K562 (cell line): ENCODE data around the gene GPR78. TPM values are rescaled to one million over a fixed set of nuclear protein-coding genes. Genes with fewer than 3 reads are reported as not detected.

Experiments used
- CREBBP ChIP-seq: IDR thresholded peaks from one replicate; pipeline ENCODE4 v1.6.1; 2012; ENCODE audit warnings: low read depth, mild to moderate bottlenecking, control low read depth, inconsistent platforms, low read length
- ELK1 ChIP-seq: sonication (generic); formaldehyde crosslinking; IDR thresholded peaks from 2 replicates; pipeline ENCODE4 v1.8.1; 2022; ENCODE audit warnings: missing genetic modification reagents
- EWSR1 ChIP-seq: fragments of 450-650 bp; IDR thresholded peaks from 2 replicates; pipeline ENCODE4 v1.6.1; 2018; ENCODE audit warnings: borderline replicate concordance, mild to moderate bottlenecking, low read depth, moderate library complexity; ENCODE audit not compliant: partially characterized antibody
- HDAC8 ChIP-seq: fragments of 450-650 bp; IDR thresholded peaks from 2 replicates; pipeline ENCODE4 v1.6.1; 2016; ENCODE audit warnings: mild to moderate bottlenecking, missing genetic modification characterization, moderate library complexity, missing compliant biosample characterization
- HNRNPL ChIP-seq: fragments of 200-400 bp; formaldehyde crosslinking; IDR thresholded peaks from 2 replicates; pipeline ENCODE4 v1.6.1; 2017; ENCODE audit warnings: low read depth, mild to moderate bottlenecking, low read length
- ILK ChIP-seq: fragments of 450-650 bp; IDR thresholded peaks from 2 replicates; pipeline ENCODE4 v1.6.1; 2016; ENCODE audit warnings: missing genetic modification characterization, low read depth, mild to moderate bottlenecking, missing compliant biosample characterization, moderate library complexity, borderline replicate concordance
- MTF1 ChIP-seq: fragments of 250-450 bp; sonication (Bioruptor Pico); IDR thresholded peaks from 2 replicates; pipeline ENCODE4 v1.9.0; 2021; ENCODE audit warnings: moderate library complexity, mild to moderate bottlenecking, inconsistent platforms, borderline replicate concordance
- NCOR1 ChIP-seq: fragments of 450-650 bp; IDR thresholded peaks from 2 replicates; pipeline ENCODE4 v1.6.1; 2016; ENCODE audit warnings: mild to moderate bottlenecking, moderate library complexity
- PCBP2 ChIP-seq: fragments of 200-400 bp; formaldehyde crosslinking; IDR thresholded peaks from 2 replicates; pipeline ENCODE4 v1.6.1; 2018; ENCODE audit warnings: low read length, low read depth, mild to moderate bottlenecking, moderate library complexity; ENCODE audit not compliant: poor library complexity, severe bottlenecking
- TARDBP ChIP-seq: fragments of 450-650 bp; IDR thresholded peaks from 2 replicates; pipeline ENCODE4 v1.6.1; 2016
- TCF7L2 ChIP-seq: fragments of 150-350 bp; IDR thresholded peaks from 2 replicates; pipeline ENCODE4 v1.6.1; 2016; ENCODE audit warnings: low read depth, mild to moderate bottlenecking, low read length, moderate library complexity
- XRCC4 ChIP-seq: IDR thresholded peaks from one replicate; pipeline ENCODE4 v1.6.1; 2011; ENCODE audit not compliant: insufficient read depth, insufficient read length; ENCODE audit errors: extremely low read depth
- YY1 ChIP-seq, 3 experiments: IDR thresholded peaks; 2 replicates each; pipeline ENCODE4 v1.6.1; 2011; ENCODE audit warnings: low read length in 2 of 3, mild to moderate bottlenecking in 2 of 3, moderate library complexity in 2 of 3, borderline replicate concordance in 1 of 3, control low read depth in 1 of 3, low read depth in 1 of 3; ENCODE audit not compliant: insufficient read depth in 3 of 3, insufficient replicate concordance in 2 of 3, control insufficient read depth in 1 of 3, insufficient read length in 1 of 3; ENCODE audit errors: extremely low read depth in 1 of 3
- ZNF518B ChIP-seq: fragments of 250-450 bp; sonication (Bioruptor Pico); IDR thresholded peaks from 2 replicates; pipeline ENCODE4 v1.5.0; 2021; ENCODE audit warnings: mild to moderate bottlenecking, moderate library complexity
- polyA plus RNA-seq, 8 experiments: library from polyadenylated mRNA; depleted of rRNA in 4 of 8; stranded (reverse) in 5 of 8; unstranded in 3 of 8; fragments of >200 nt; fragmentation: Nextera tagmentation in 2 of 8; fragmentation: Illumina TruSeq in 1 of 8; extraction: Ambion mirVana in 2 of 8; extraction: Trizol in 1 of 8; gene quantifications; 2 replicates each; pipeline versions ENCODE4 v1.2.1 to v1.2.3, GENCODE V29; 2011 to 2014; ENCODE audit warnings: inconsistent platforms in 1 of 8, missing spikeins in 1 of 8
- total RNA-seq, 7 experiments: library from RNA; depleted of rRNA in 6 of 7; stranded (reverse); fragments of >200 nt in 6 of 7; fragmentation: Illumina TruSeq in 2 of 7; extraction: Trizol in 2 of 7; gene quantifications; 2 replicates each; pipeline versions ENCODE4 v1.2.1 to v1.2.3, GENCODE V29; 2011 to 2021; ENCODE audit warnings: low replicate concordance in 1 of 7
- TF ChIP-seq, protein P1 (sequence below), 2 experiments: IDR thresholded peaks; 2 replicates each; pipeline ENCODE4 v1.6.1; 2011; ENCODE audit warnings: borderline replicate concordance in 1 of 2, control low read depth in 1 of 2, low read depth in 1 of 2, low read length in 1 of 2, mild to moderate bottlenecking in 1 of 2, mixed read lengths in 1 of 2, moderate library complexity in 1 of 2; ENCODE audit not compliant: insufficient read depth in 1 of 2, insufficient read length in 1 of 2, poor library complexity in 1 of 2, severe bottlenecking in 1 of 2; ENCODE audit errors: extremely low read depth in 1 of 2
- TF ChIP-seq, protein P2 (sequence below): sonication (generic); formaldehyde crosslinking; IDR thresholded peaks from 2 replicates; pipeline ENCODE4 v1.8.0; 2022; ENCODE audit warnings: missing genetic modification reagents, mild to moderate bottlenecking, moderate library complexity, borderline replicate concordance
- TF ChIP-seq, protein P3 (sequence below): fragments of 250-450 bp; sonication (Bioruptor Pico); IDR thresholded peaks from 2 replicates; pipeline ENCODE4 v1.8.0; 2022; ENCODE audit warnings: inconsistent platforms, mild to moderate bottlenecking, moderate library complexity, borderline replicate concordance

GPR78 gene
- total and polyA plus RNA-seq, 9 of the 15 experiments (the other 6 are each of a cell fraction or from before 2014, with no cell fraction given): 0.04 to 0.13 (median 0.07) TPM; not detected in 4

GRCh38 chr4:8547108-8547911 is 32.9 kb upstream of the GPR78 start (continued):
- TF ChIP-seq MTF1 (CRISPR knock-in tag) (no peak), NCOR1 (no peak), PCBP2 (no peak), EWSR1 (no peak), YY1 (IDR thresholded peaks at IDR 0.05; ENCODE audit: borderline replicate concordance in 1 of 3, control insufficient read depth in 1 of 3, extremely low read depth in 1 of 3, insufficient read depth in 3 of 3, insufficient read length in 1 of 3, insufficient replicate concordance in 2 of 3, low read depth in 1 of 3, low read length in 2 of 3) (no peak), HDAC8 (tag) (no peak), ELK1 (CRISPR knock-in tag) (no peak), ZNF518B (no peak), HNRNPL (no peak), XRCC4 (no peak), TARDBP (no peak), CREBBP (no peak), ILK (tag) (no peak), TCF7L2 (no peak)
- TF ChIP-seq, protein P1, sequence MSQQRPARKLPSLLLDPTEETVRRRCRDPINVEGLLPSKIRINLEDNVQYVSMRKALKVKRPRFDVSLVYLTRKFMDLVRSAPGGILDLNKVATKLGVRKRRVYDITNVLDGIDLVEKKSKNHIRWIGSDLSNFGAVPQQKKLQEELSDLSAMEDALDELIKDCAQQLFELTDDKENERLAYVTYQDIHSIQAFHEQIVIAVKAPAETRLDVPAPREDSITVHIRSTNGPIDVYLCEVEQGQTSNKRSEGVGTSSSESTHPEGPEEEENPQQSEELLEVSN (IDR thresholded peaks at IDR 0.05; ENCODE audit: borderline replicate concordance in 1 of 2, extremely low read depth in 1 of 2, insufficient read depth in 1 of 2, insufficient read length in 1 of 2, low read depth in 1 of 2, low read length in 1 of 2, poor library complexity in 1 of 2, severe bottlenecking in 1 of 2): no peak
- TF ChIP-seq, protein P2, sequence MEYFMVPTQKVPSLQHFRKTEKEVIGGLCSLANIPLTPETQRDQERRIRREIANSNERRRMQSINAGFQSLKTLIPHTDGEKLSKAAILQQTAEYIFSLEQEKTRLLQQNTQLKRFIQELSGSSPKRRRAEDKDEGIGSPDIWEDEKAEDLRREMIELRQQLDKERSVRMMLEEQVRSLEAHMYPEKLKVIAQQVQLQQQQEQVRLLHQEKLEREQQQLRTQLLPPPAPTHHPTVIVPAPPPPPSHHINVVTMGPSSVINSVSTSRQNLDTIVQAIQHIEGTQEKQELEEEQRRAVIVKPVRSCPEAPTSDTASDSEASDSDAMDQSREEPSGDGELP (CRISPR knock-in tag): peak; percentile 32; the same call in 1 of the 2 replicates
- TF ChIP-seq, protein P3, sequence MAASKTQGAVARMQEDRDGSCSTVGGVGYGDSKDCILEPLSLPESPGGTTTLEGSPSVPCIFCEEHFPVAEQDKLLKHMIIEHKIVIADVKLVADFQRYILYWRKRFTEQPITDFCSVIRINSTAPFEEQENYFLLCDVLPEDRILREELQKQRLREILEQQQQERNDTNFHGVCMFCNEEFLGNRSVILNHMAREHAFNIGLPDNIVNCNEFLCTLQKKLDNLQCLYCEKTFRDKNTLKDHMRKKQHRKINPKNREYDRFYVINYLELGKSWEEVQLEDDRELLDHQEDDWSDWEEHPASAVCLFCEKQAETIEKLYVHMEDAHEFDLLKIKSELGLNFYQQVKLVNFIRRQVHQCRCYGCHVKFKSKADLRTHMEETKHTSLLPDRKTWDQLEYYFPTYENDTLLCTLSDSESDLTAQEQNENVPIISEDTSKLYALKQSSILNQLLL: no peak
